Measurements from ENCODE around the gene FUBP3. TPM values are rescaled to one million over a fixed set of nuclear protein-coding genes. Genes with fewer than 3 reads are reported as not detected.

Gene FUBP3
- polyA plus RNA-seq, 4 donors, result 19.7 to 62.6 (median 23.8) TPM

GRCh38 chr9:130601100-130601499 is 21.7 kb downstream of the FUBP3 start:
- Histone ChIP-seq H3K36me3 (ENCODE audit: control insufficient read depth in 3 of 3, insufficient read depth in 2 of 3, low read depth in 1 of 3, low read length in 3 of 3) (peaks cover 0 to 48% (median 9%) of the 10 kb centered on the region in 3 donors), H3K4me1 (ENCODE audit: control insufficient read depth in 3 of 3, insufficient read depth in 2 of 3, low read depth in 1 of 3, low read length in 2 of 3) (no peaks in the 10 kb centered on the region), H3K27ac (ENCODE audit: low read depth in 1 of 3, low read length in 2 of 3) (no peak overlapping the region), H3K27me3 (ENCODE audit: control insufficient read depth in 3 of 3, insufficient read depth in 3 of 3, low read length in 3 of 3) (no peaks in the 10 kb centered on the region), H3K9me3 (ENCODE audit: control insufficient read depth in 2 of 2, insufficient read depth in 1 of 2, low read depth in 1 of 2, low read length in 1 of 2) (no peaks in the 10 kb centered on the region), H3K4me3 (ENCODE audit: low read depth in 1 of 3, low read length in 3 of 3) (no peak overlapping the region)
- no peak for DNase-seq
- no peak for FAIRE-seq
- 74 to 86% (median 74%) methylated on average over 2 of the region's 2 CpGs for WGBS, 3 donors

- Histone ChIP-seq H3K27ac (ENCODE audit: low read depth in 1 of 3, low read length in 2 of 3) (no peak overlapping the region), H3K4me3 (ENCODE audit: low read depth in 1 of 3, low read length in 3 of 3) (no peak overlapping the region), H3K36me3 (ENCODE audit: control insufficient read depth in 3 of 3, insufficient read depth in 2 of 3, low read depth in 1 of 3, low read length in 3 of 3) (peaks cover 0 to 45% (median 5%) of the 10 kb centered on the region in 3 donors), H3K9me3 (ENCODE audit: control insufficient read depth in 2 of 2, insufficient read depth in 1 of 2, low read depth in 1 of 2, low read length in 1 of 2) (no peaks in the 10 kb centered on the region), H3K27me3 (ENCODE audit: control insufficient read depth in 3 of 3, insufficient read depth in 3 of 3, low read length in 3 of 3) (no peaks in the 10 kb centered on the region), H3K4me1 (ENCODE audit: control insufficient read depth in 3 of 3, insufficient read depth in 2 of 3, low read depth in 1 of 3, low read length in 2 of 3) (no peaks in the 10 kb centered on the region)
- FAIRE-seq (no peak), DNase-seq (no peak)
- 84 to 89% (median 86%) methylated on average over 3 of the region's 3 CpGs for WGBS, 3 donors
Observed at GRCh38 chr9:130604295-130604694, 24.9 kb downstream of the FUBP3 start.

DNA sequence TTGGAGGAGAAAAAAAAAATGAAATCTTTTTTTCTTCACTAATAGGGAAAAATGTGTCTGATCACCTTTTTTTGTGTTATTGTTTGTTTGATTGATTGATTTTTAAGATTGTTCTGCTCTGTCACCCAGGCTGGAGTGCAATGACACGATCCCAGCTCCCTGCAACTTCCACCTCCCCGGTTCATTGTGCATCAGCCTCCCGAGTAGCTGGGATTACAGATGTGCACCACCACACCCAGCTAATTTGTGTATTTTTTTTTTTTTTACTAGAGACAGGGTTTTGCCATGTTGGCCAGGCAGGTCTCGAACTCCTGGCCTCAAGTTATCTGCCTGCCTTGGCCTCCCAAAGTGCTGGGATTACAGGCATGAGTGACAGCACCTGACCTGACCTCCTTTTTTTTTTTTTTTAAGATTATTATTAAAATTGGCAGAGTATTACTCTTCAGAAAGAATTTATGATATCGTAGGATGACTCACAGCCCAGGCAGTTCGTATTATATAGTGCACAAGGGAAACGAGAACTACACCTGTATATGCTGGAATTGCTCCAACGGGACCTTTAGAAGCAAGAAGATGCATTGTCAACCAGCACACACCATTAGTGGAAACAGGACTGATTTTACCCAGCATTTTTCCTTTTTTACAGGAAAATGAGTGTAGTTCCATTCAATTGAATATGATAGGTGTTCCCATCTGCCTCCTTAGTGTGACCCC is 27.7 kb downstream of the FUBP3 start:
- Histone ChIP-seq H3K4me3 (ENCODE audit: low read depth in 1 of 3, low read length in 3 of 3) (no peak overlapping the region), H3K27me3 (ENCODE audit: control insufficient read depth in 3 of 3, insufficient read depth in 3 of 3, low read length in 3 of 3) (no peaks in the 10 kb centered on the region), H3K27ac (ENCODE audit: low read depth in 1 of 3, low read length in 2 of 3) (no peak overlapping the region), H3K9me3 (ENCODE audit: control insufficient read depth in 2 of 2, insufficient read depth in 1 of 2, low read depth in 1 of 2, low read length in 1 of 2) (no peaks in the 10 kb centered on the region), H3K36me3 (ENCODE audit: control insufficient read depth in 3 of 3, insufficient read depth in 2 of 3, low read depth in 1 of 3, low read length in 3 of 3) (peaks cover 0 to 35% (median 0%) of the 10 kb centered on the region in 3 donors), H3K4me1 (ENCODE audit: control insufficient read depth in 3 of 3, insufficient read depth in 2 of 3, low read depth in 1 of 3, low read length in 2 of 3) (no peaks in the 10 kb centered on the region)
- DNase-seq, result peak in 1 of 2 donors; percentile 82
- 21 to 63% (median 48%) methylated on average over 8 of the region's 8 CpGs for WGBS, 3 donors
- FAIRE-seq, result no peak

DNA sequence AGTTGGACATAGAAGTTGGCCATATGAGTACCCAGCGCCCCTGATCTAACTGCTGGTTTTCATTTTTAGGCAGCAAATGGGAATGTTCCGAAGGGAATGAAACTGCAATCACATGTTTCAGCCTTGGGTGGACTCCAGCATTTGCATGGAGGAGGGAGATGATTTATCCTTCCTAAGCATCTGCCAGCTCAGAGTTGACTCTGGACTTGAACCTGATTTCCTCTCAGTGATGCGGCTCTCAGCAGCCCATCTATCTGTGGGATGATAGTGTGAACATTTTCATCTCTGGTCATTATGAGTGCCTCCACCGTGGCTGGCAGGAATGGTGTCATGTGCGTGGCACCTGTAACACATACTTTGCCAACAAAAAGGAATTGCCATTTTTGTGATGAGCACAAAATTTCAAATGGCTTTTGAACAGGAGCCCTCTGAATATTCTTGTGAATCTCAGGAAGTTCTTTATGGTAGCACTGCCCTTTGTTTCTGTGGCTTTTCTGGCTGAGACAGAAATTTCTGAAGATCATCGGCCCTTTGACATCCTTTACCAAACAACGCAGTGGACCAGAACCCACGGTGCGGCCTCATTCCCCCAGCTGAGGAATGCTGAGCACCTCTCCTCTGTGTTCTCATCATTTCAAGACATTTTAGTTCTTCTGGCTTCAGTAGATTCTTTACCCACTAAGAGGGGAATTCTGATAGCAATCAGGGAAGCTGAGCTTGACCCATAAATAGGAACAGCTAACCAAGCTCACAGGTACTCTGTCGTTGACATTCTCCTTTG is 28.5 kb downstream of the FUBP3 start:
- H3K4me1 ChIP-seq (ENCODE audit: control insufficient read depth in 3 of 3, insufficient read depth in 2 of 3, low read depth in 1 of 3, low read length in 2 of 3), result no peaks in the 10 kb centered on the region
- no peaks in the 10 kb centered on the region for H3K27me3 ChIP-seq (ENCODE audit: control insufficient read depth in 3 of 3, insufficient read depth in 3 of 3, low read length in 3 of 3)
- 79 to 84% (median 81%) methylated on average over 10 of the region's 10 CpGs for WGBS, 3 donors
- no peaks in the 10 kb centered on the region for H3K9me3 ChIP-seq (ENCODE audit: control insufficient read depth in 2 of 2, insufficient read depth in 1 of 2, low read depth in 1 of 2, low read length in 1 of 2)
- DNase-seq, result no peak
- no peak overlapping the region for H3K27ac ChIP-seq (ENCODE audit: low read depth in 1 of 3, low read length in 2 of 3)
- H3K36me3 ChIP-seq (ENCODE audit: control insufficient read depth in 3 of 3, insufficient read depth in 2 of 3, low read depth in 1 of 3, low read length in 3 of 3), result peaks cover 0 to 32% (median 4%) of the 10 kb centered on the region in 3 donors
- no peak for FAIRE-seq
- H3K4me3 ChIP-seq (ENCODE audit: low read depth in 1 of 3, low read length in 3 of 3), result no peak overlapping the region

GRCh38 chr9:130608554-130609134 is 29.3 kb downstream of the FUBP3 start:
- DNase-seq (no peak), FAIRE-seq (no peak)
- Histone ChIP-seq H3K4me3 (ENCODE audit: low read depth in 1 of 3, low read length in 3 of 3) (no peak overlapping the region), H3K27me3 (ENCODE audit: control insufficient read depth in 3 of 3, insufficient read depth in 3 of 3, low read length in 3 of 3) (no peaks in the 10 kb centered on the region), H3K27ac (ENCODE audit: low read depth in 1 of 3, low read length in 2 of 3) (no peak overlapping the region), H3K4me1 (ENCODE audit: control insufficient read depth in 3 of 3, insufficient read depth in 2 of 3, low read depth in 1 of 3, low read length in 2 of 3) (no peaks in the 10 kb centered on the region), H3K36me3 (ENCODE audit: control insufficient read depth in 3 of 3, insufficient read depth in 2 of 3, low read depth in 1 of 3, low read length in 3 of 3) (peaks cover 0 to 34% (median 8%) of the 10 kb centered on the region in 3 donors), H3K9me3 (ENCODE audit: control insufficient read depth in 2 of 2, insufficient read depth in 1 of 2, low read depth in 1 of 2, low read length in 1 of 2) (no peaks in the 10 kb centered on the region)
- 67 to 81% (median 73%) methylated on average over 6 of the region's 6 CpGs for WGBS, 3 donors

DNA sequence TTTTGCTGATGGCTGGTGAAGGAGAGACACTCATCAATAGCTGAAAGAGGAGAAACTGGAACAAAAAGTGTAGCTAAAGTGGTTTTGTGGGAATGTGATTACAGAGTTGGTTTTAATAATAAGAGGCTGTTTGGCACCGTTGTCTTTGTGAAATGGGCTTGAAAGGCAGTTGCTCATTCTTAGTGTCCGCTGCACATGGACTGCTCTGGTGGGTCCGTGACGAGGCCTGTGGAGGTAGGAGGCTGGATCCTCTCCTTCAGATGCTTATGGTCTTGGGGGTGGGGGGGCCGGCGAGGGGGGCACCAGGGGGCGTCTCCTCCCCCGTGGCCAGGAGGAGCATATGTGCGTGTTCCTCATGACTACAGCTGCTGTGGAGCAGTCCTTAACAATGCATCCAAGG is 29.8 kb downstream of the FUBP3 start:
- WGBS, 3 donors, result 85 to 87% (median 86%) methylated on average over 9 of the region's 9 CpGs
- H3K36me3 ChIP-seq (ENCODE audit: control insufficient read depth in 3 of 3, insufficient read depth in 2 of 3, low read depth in 1 of 3, low read length in 3 of 3), result peaks cover 3 to 38% (median 8%) of the 10 kb centered on the region in 3 donors
- H3K27me3 ChIP-seq (ENCODE audit: control insufficient read depth in 3 of 3, insufficient read depth in 3 of 3, low read length in 3 of 3), result no peaks in the 10 kb centered on the region
- H3K27ac ChIP-seq (ENCODE audit: low read depth in 1 of 3, low read length in 2 of 3), result no peak overlapping the region
- no peak for DNase-seq
- H3K9me3 ChIP-seq (ENCODE audit: control insufficient read depth in 2 of 2, insufficient read depth in 1 of 2, low read depth in 1 of 2, low read length in 1 of 2), result no peaks in the 10 kb centered on the region
- no peak for FAIRE-seq
- H3K4me1 ChIP-seq (ENCODE audit: control insufficient read depth in 3 of 3, insufficient read depth in 2 of 3, low read depth in 1 of 3, low read length in 2 of 3), result no peaks in the 10 kb centered on the region
- H3K4me3 ChIP-seq (ENCODE audit: low read depth in 1 of 3, low read length in 3 of 3), result no peak overlapping the region

DNA sequence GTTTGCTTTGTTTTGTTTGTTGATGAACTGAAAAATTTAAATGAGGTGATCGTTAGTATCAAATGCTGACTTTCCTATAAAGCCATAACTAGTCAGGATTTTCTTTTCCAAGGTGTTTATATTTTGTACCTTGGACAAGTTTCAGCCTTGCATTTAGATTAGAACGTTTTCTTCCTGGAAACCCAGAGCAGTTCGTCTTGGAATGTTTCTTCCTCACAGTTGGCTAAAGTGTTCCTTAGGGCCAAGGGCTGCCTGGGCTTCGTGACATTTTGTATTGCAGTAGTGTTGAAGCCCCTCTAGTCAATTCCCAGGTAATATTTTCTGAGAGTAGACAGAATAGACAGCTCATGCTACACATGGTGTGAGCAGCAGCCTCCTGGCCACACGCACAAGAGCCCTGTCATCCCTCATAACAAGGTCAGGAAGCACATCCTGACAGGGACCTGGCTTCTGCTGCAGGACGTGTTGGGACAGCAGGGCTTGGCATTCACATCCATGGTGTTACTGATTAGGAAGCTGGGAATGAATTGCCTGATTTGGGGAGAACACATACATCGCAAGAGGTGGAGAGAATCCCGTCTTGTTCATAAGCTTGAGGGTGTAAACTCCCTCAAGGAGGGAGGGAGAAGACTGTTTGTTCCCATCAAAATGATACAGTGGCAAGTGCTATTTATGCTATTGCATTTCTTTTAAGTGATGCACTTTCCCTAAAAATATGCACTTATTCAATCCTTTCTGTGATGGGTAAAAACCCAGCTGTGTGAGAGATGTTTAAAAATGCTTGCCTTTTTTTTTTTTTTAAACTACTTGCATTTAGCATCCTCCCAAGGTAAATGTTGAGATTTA is 31.7 kb downstream of the FUBP3 start:
- Histone ChIP-seq H3K4me3 (ENCODE audit: low read depth in 1 of 3, low read length in 3 of 3) (no peak overlapping the region), H3K36me3 (ENCODE audit: control insufficient read depth in 3 of 3, insufficient read depth in 2 of 3, low read depth in 1 of 3, low read length in 3 of 3) (peaks cover 8 to 40% (median 12%) of the 10 kb centered on the region in 3 donors), H3K27ac (ENCODE audit: low read depth in 1 of 3, low read length in 2 of 3) (no peak overlapping the region), H3K9me3 (ENCODE audit: control insufficient read depth in 2 of 2, insufficient read depth in 1 of 2, low read depth in 1 of 2, low read length in 1 of 2) (no peaks in the 10 kb centered on the region), H3K4me1 (ENCODE audit: control insufficient read depth in 3 of 3, insufficient read depth in 2 of 3, low read depth in 1 of 3, low read length in 2 of 3) (no peaks in the 10 kb centered on the region), H3K27me3 (ENCODE audit: control insufficient read depth in 3 of 3, insufficient read depth in 3 of 3, low read length in 3 of 3) (no peaks in the 10 kb centered on the region)
- no peak for DNase-seq
- whole genome bisulfite sequencing, 3 donors, result 77 to 84% (median 84%) methylated on average over 8 of the region's 8 CpGs
- FAIRE-seq, result no peak

DNA sequence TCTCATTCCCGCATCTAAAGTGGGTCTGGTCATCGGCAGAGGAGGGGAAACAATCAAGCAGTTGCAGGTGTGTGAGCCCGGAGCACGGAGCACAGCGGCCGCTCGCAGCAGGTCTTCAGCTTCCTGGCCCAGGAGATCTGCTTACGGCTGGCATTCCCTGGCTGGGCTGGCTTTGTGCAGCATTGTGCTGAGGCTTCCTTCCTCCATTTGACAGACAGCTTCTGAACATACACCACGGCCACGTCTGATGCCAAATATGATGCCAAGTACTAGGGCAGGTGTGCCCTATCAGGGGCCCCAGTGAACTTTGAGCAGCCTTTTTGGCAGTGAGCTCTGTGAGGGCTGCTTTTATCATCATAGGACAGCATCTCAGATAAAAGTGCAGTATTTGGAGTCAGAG is 37.1 kb downstream of the FUBP3 start:
- Histone ChIP-seq H3K27me3 (ENCODE audit: control insufficient read depth in 3 of 3, insufficient read depth in 3 of 3, low read length in 3 of 3) (no peaks in the 10 kb centered on the region), H3K27ac (ENCODE audit: low read depth in 1 of 3, low read length in 2 of 3) (peak overlapping the region in 1 of 3 donors; percentile 27), H3K4me3 (ENCODE audit: low read depth in 1 of 3, low read length in 3 of 3) (no peak overlapping the region), H3K4me1 (ENCODE audit: control insufficient read depth in 3 of 3, insufficient read depth in 2 of 3, low read depth in 1 of 3, low read length in 2 of 3) (no peaks in the 10 kb centered on the region), H3K36me3 (ENCODE audit: control insufficient read depth in 3 of 3, insufficient read depth in 2 of 3, low read depth in 1 of 3, low read length in 3 of 3) (peaks cover 28 to 66% (median 34%) of the 10 kb centered on the region in 3 donors), H3K9me3 (ENCODE audit: control insufficient read depth in 2 of 2, insufficient read depth in 1 of 2, low read depth in 1 of 2, low read length in 1 of 2) (no peaks in the 10 kb centered on the region)
- DNase-seq (peak in 1 of 2 donors; percentile 44), FAIRE-seq (no peak)
- WGBS, 3 donors, result 19 to 70% (median 52%) methylated on average over 10 of the region's 10 CpGs

All from small intestine (tissue), 7 donors.